HFF-Myc (cell line): ENCODE measurements around the gene RBM38.

ENCODE experiments used
- DNase-seq: peaks from one replicate; pipeline ENCODE4 v3.0.0-alpha.2; 2011; ENCODE audit warnings: low read depth; ENCODE audit errors: extremely low read depth
- H3K4me3 ChIP-seq: replicated peaks from 2 replicates; pipeline ENCODE4 v1.5.1; 2011; ENCODE audit warnings: low read depth, mild to moderate bottlenecking, control low read depth, low read length
- TF ChIP-seq, protein P1 (sequence below): IDR thresholded peaks from 2 replicates; pipeline ENCODE4 v1.5.1; 2012; ENCODE audit warnings: mild to moderate bottlenecking, low read depth, low read length, control low read depth; ENCODE audit errors: missing control alignments

RBM38 gene

GRCh38 chr20:57433657-57434389 is 42.6 kb downstream of the RBM38 start:
- no peak overlapping the region for H3K4me3 ChIP-seq
- DNase-seq: no peak
- TF ChIP-seq, protein P1, sequence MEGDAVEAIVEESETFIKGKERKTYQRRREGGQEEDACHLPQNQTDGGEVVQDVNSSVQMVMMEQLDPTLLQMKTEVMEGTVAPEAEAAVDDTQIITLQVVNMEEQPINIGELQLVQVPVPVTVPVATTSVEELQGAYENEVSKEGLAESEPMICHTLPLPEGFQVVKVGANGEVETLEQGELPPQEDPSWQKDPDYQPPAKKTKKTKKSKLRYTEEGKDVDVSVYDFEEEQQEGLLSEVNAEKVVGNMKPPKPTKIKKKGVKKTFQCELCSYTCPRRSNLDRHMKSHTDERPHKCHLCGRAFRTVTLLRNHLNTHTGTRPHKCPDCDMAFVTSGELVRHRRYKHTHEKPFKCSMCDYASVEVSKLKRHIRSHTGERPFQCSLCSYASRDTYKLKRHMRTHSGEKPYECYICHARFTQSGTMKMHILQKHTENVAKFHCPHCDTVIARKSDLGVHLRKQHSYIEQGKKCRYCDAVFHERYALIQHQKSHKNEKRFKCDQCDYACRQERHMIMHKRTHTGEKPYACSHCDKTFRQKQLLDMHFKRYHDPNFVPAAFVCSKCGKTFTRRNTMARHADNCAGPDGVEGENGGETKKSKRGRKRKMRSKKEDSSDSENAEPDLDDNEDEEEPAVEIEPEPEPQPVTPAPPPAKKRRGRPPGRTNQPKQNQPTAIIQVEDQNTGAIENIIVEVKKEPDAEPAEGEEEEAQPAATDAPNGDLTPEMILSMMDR: no peak

DNA sequence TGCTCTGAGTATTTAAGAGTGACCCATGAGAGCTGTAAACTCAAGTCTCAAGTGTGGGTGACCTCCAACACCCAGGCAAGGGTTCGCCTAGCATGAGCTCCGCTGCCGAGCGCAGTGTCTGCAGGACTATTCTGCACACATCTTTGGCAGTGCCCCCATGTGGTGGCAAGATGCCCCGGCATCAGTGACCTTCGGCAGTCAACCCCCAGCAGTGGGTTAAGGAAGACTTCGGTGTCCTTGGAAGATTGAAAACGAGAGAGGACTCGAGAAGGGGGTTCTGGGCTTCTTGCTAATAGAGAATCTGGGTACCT is 43.1 kb downstream of the RBM38 start:
- no peak overlapping the region for H3K4me3 ChIP-seq
- TF ChIP-seq, protein P1: peak; percentile 18
- no peak for DNase-seq

DNA sequence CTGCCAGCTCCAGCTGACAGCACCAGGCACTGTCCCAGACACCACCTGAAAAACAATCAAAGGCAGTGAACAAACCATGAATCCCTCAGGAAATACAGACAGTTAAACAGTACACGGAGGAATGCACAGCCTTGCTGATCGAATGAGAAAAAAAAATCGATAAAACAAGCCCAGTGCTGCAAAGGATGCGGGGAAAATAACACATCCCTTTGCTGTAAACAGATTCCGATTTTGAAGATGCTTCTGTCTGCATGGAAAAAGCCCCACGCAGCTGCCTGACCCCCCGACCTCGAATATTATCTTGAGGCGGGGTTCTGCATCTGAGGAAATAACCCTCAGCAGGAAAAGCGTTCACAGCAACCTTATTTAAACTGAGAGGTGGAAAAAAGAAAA is 43.9 kb downstream of the RBM38 start:
- H3K4me3 ChIP-seq: no peak overlapping the region
- TF ChIP-seq, protein P1: no peak
- no peak for DNase-seq

DNA sequence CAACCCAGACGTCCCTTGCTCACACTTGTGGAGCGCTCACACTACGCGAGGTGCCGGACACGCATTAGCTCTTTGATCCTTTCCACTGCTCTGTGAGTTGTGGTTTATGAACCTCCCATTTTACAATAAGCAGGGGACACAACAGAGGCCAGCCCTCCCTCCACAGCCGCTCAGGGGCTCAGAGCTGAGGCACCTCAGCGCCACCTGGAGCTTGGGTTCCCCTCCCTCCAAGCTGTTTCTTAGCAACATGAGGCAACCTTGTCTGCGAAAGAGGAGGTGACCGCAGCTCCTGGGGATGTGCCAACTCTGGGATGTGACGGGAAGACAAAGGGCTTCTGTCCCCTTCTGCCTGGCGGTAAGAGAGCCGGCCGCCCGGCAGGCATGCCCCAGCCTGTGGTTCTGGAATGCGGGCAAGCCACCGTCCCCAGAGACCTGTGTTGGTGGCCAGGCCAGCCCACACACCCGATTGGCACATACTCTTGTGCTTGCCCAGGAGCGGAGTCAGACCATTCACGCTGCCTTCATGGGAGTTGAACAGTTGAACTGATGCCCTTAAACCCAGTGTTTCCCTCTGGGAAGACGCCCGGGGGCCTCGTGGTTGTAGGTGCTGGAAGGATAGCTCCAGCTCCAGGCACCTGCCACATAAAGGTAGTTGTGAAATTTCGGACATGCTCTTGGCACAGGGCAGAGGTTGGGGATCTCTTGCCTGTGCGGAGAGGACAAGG is 44.5 kb downstream of the RBM38 start:
- DNase-seq: no peak
- TF ChIP-seq, protein P1: no peak

DNA sequence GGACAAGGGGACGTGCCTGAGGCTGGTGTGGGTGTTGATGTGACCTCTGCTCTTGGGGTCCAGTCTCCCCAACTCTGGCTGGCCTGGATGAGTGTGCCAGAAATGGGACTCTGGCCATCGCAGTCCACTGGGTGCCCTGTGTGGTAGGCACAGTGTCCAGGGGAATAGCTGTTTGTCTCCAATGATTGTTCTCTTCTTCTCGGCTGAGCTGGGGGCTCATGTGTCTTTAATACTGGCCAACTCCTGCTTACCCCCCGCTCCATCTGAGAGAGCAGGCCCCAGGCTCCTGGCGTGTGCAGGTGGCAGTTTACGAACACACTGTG is 45.0 kb downstream of the RBM38 start:
- TF ChIP-seq, protein P1: no peak
- DNase-seq: no peak
- no peak overlapping the region for H3K4me3 ChIP-seq

More for the DNA sequence above, 44.5 kb downstream of the RBM38 start:
- H3K4me3 ChIP-seq: no peak overlapping the region

GRCh38 chr20:57437267-57437666 is 46.1 kb downstream of the RBM38 start:
- TF ChIP-seq, protein P1: no peak
- DNase-seq: no peak
- H3K4me3 ChIP-seq: no peak overlapping the region
